A549 (cell line): ENCODE results near the gene TTC21B.

Experiments
- CHD2 ChIP-seq: fragments of 150-350 bp; IDR thresholded peaks from 2 replicates; pipeline ENCODE4 v1.6.1; 2014; ENCODE audit warnings: low read length; ENCODE audit not compliant: partially characterized antibody
- CTCF ChIP-seq: fragments of >200 bp; sonication (Bioruptor Twin); formaldehyde crosslinking; IDR thresholded peaks from 3 replicates; pipeline ENCODE4 v1.5.1; 2016
- EP300 ChIP-seq, 2 experiments: fragments of >200 bp; sonication (Bioruptor Twin); formaldehyde crosslinking; IDR thresholded peaks; 2 replicates in 1 of 2; 3 replicates in 1 of 2; pipeline ENCODE4 v1.6.1; 2016 to 2017
- ESRRA ChIP-seq: fragments of 150-350 bp; IDR thresholded peaks from 2 replicates; pipeline ENCODE4 v1.6.1; 2014; ENCODE audit warnings: mild to moderate bottlenecking, low read length, borderline replicate concordance
- FOSB ChIP-seq: fragments of 250-450 bp; sonication (Bioruptor Pico); IDR thresholded peaks from 2 replicates; pipeline ENCODE4 v1.5.0; 2020; ENCODE audit warnings: mild to moderate bottlenecking, moderate library complexity
- HMGXB4 ChIP-seq: fragments of 250-450 bp; sonication (Bioruptor Pico); IDR thresholded peaks from 2 replicates; pipeline ENCODE4 v1.5.0; 2021; ENCODE audit warnings: mild to moderate bottlenecking, moderate library complexity, borderline replicate concordance
- MAX ChIP-seq: IDR thresholded peaks from 2 replicates; pipeline ENCODE4 v1.6.1; 2012
- MAZ ChIP-seq: fragments of 150-350 bp; IDR thresholded peaks from 2 replicates; pipeline ENCODE4 v1.6.1; 2014; ENCODE audit warnings: antibody characterized with exemption, low read depth, low read length, borderline replicate concordance
- MYC ChIP-seq: IDR thresholded peaks from 2 replicates; pipeline ENCODE4 v1.6.1; 2012; ENCODE audit warnings: mild to moderate bottlenecking, inconsistent platforms, low read length, improper control_type of control experiment, borderline replicate concordance
- POLR2A ChIP-seq: IDR thresholded peaks from 2 replicates; pipeline ENCODE4 v1.6.1; 2012; ENCODE audit warnings: mild to moderate bottlenecking, low read length
- REST ChIP-seq: fragments of 200-600 bp; sonication (generic); IDR thresholded peaks from 2 replicates; pipeline ENCODE4 v1.6.1; 2016; ENCODE audit warnings: antibody characterized with exemption, mild to moderate bottlenecking, moderate library complexity
- TFCP2L1 ChIP-seq: fragments of 250-450 bp; sonication (Bioruptor Pico); IDR thresholded peaks from 2 replicates; pipeline ENCODE4 v1.5.0; 2021; ENCODE audit warnings: mild to moderate bottlenecking
- ZSCAN20 ChIP-seq: fragments of 250-450 bp; sonication (Bioruptor Pico); IDR thresholded peaks from 2 replicates; pipeline ENCODE4 v1.8.0; 2022; ENCODE audit warnings: mild to moderate bottlenecking, moderate library complexity

- TF ChIP-seq ZSCAN20 (no peak), FOSB (CRISPR knock-in tag) (no peak), MAZ (no peak), MAX (no peak), CTCF (no peak), EP300 (IDR thresholded peaks at IDR 0.05) (no peak), TFCP2L1 (CRISPR knock-in tag) (no peak), HMGXB4 (no peak), ESRRA (no peak), CHD2 (no peak), REST (no peak), MYC (no peak), POLR2A (no peak)
Observed at GRCh38 chr2:165959371-165959770, 5.8 kb upstream of the TTC21B start.
